C4-2B (cell line): ENCODE measurements around the gene PDE4B.
"Not testable (repeated sequence)": the region's sequence is repeated elsewhere in the genome, so short reads cannot be mapped to it uniquely, and the experiment has no call there.

ENCODE experiments used
- ZFX ChIP-seq: fragments of 450-650 bp; IDR thresholded peaks from 2 replicates; pipeline ENCODE4 v1.6.1; 2017
- TF ChIP-seq, protein P1 (sequence below): fragments of 450-650 bp; conservative IDR thresholded peaks from 2 replicates; pipeline ENCODE4 v1.5.1; 2017; ENCODE audit warnings: mild to moderate bottlenecking

GRCh38 chr1:66100959-66101358 lies 308.3 kb downstream of the PDE4B start:
- TF ChIP-seq, protein P1, sequence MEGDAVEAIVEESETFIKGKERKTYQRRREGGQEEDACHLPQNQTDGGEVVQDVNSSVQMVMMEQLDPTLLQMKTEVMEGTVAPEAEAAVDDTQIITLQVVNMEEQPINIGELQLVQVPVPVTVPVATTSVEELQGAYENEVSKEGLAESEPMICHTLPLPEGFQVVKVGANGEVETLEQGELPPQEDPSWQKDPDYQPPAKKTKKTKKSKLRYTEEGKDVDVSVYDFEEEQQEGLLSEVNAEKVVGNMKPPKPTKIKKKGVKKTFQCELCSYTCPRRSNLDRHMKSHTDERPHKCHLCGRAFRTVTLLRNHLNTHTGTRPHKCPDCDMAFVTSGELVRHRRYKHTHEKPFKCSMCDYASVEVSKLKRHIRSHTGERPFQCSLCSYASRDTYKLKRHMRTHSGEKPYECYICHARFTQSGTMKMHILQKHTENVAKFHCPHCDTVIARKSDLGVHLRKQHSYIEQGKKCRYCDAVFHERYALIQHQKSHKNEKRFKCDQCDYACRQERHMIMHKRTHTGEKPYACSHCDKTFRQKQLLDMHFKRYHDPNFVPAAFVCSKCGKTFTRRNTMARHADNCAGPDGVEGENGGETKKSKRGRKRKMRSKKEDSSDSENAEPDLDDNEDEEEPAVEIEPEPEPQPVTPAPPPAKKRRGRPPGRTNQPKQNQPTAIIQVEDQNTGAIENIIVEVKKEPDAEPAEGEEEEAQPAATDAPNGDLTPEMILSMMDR, result not testable (repeated sequence)
- not testable (repeated sequence) for TF ChIP-seq ZFX
